ENCODE data around the gene NUDT16L1. TPM values are rescaled to one million over a fixed set of nuclear protein-coding genes. Genes with fewer than 3 reads are reported as not detected.
A peak's percentile ranks its signal among the peaks of the same experiment; 100 is the strongest.

NUDT16L1 gene
- total and polyA plus RNA-seq, 2 of the 13 experiments (the other 11 are each of a cell fraction or from before 2014, with no cell fraction given) = 28.0 to 40.5 TPM

DNA sequence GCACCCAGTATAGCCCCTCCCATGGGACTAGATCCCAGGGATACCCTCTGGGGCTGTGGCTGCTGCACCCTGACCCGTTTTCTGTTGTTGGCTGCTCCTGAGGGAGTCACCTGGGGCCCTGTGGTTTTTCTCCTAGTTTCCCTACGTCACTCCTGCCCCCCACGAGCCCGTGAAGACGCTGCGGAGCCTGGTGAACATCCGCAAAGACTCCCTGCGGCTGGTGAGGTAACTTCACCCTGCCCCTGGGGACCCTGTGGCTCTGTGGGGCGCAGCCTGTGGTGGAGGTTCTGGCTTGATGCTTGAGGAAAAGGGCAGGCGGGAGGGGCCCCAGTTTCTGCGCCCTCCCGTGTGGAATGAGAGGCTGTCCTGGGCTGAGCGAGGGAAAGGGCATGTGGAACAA is 41.5 kb upstream of the NUDT16L1 start (continued):
- TF ChIP-seq, protein P1, sequence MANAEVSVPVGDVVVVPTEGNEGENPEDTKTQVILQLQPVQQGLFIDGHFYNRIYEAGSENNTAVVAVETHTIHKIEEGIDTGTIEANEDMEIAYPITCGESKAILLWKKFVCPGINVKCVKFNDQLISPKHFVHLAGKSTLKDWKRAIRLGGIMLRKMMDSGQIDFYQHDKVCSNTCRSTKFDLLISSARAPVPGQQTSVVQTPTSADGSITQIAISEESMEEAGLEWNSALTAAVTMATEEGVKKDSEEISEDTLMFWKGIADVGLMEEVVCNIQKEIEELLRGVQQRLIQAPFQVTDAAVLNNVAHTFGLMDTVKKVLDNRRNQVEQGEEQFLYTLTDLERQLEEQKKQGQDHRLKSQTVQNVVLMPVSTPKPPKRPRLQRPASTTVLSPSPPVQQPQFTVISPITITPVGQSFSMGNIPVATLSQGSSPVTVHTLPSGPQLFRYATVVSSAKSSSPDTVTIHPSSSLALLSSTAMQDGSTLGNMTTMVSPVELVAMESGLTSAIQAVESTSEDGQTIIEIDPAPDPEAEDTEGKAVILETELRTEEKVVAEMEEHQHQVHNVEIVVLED (CRISPR knock-in tag; IDR thresholded peaks at IDR 0.05; ENCODE audit: borderline replicate concordance) = no peak
- TF ChIP-seq ZNF792 (CRISPR knock-in tag; IDR thresholded peaks at IDR 0.05) = no peak
- TF ChIP-seq, protein P2, sequence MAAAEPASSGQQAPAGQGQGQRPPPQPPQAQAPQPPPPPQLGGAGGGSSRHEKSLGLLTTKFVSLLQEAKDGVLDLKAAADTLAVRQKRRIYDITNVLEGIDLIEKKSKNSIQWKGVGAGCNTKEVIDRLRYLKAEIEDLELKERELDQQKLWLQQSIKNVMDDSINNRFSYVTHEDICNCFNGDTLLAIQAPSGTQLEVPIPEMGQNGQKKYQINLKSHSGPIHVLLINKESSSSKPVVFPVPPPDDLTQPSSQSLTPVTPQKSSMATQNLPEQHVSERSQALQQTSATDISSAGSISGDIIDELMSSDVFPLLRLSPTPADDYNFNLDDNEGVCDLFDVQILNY (CRISPR knock-in tag; conservative IDR thresholded peaks at IDR 0.05) = no peak
- TF ChIP-seq MEIS2 (CRISPR knock-in tag; IDR thresholded peaks at IDR 0.05) = no peak
- TF ChIP-seq RAD21 (CRISPR knock-in tag; IDR thresholded peaks at IDR 0.05) = no peak
- TF ChIP-seq ZMYM4 (CRISPR knock-in tag; IDR thresholded peaks at IDR 0.05) = no peak

DNA sequence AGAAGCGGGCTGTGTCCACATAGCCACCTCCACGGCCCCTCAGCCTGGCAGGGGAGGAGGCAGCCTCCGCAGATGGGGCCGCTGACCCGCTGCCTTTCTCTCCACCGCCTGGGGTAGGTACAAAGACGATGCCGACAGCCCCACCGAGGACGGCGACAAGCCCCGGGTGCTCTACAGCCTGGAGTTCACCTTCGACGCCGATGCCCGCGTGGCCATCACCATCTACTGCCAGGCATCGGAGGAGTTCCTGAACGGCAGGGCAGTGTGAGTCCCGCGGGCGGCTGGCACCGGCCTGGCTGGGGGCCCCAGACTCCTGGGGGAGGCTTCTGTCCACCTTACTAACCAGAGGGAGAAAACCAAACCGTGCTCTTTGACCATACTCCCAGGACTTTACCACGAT is 40.8 kb upstream of the NUDT16L1 start:
- H4K20me1 ChIP-seq (ENCODE audit: insufficient read depth, low read length) = no peaks in the 10 kb centered on the region
- H3K4me3 ChIP-seq (replicated peaks in 1 of 3; ENCODE audit: insufficient read depth in 1 of 3, low read depth in 2 of 3, low read length in 3 of 3) = no peak overlapping the region
- H2AFZ ChIP-seq (ENCODE audit: low read length) = no peak overlapping the region
- no TSS peak for BruUV-seq (replicated peaks)
- no peaks in the 10 kb centered on the region for H3K9me3 ChIP-seq (ENCODE audit: low read length)
- ATAC-seq (no peak), FAIRE-seq (no peak), DNase-seq (ENCODE audit: low spot score) (no peak)
- in situ Hi-C loops (cut with HindIII; ENCODE audit: extremely low pct_ligation_motif_present, low pct_unique_long_range_greater_than_20kb) (no loop called here), intact Hi-C loops (cut with micrococcal nuclease; ENCODE audit: unreplicated experiment) (no loop called here)
- peak overlapping the region; percentile 67 for H3K27ac ChIP-seq (ENCODE audit: extremely low read length, insufficient read depth, low read length)
- no peak overlapping the region for H3K9ac ChIP-seq (ENCODE audit: insufficient read depth, low read depth, low read length)
- no peaks in the 10 kb centered on the region for H3K27me3 ChIP-seq (ENCODE audit: control insufficient read depth in 1 of 2, insufficient read depth in 2 of 2, low read length in 2 of 2)
- H3K79me2 ChIP-seq (ENCODE audit: insufficient read depth, low read length) = peaks cover 11% of the 10 kb centered on the region
- CTCF ChIA-PET (ENCODE audit: low intra/inter-chr PET ratio, low total read pairs) = no interaction called here
- TF ChIP-seq, protein P3, sequence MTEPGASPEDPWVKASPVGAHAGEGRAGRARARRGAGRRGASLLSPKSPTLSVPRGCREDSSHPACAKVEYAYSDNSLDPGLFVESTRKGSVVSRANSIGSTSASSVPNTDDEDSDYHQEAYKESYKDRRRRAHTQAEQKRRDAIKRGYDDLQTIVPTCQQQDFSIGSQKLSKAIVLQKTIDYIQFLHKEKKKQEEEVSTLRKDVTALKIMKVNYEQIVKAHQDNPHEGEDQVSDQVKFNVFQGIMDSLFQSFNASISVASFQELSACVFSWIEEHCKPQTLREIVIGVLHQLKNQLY (CRISPR knock-in tag; IDR thresholded peaks at IDR 0.05) = no peak
- TF ChIP-seq AGO2 (optimal IDR thresholded peaks at IDR 0.05; ENCODE audit: low read depth, low read length) (peak; percentile 31), ZNF749 (CRISPR knock-in tag; IDR thresholded peaks at IDR 0.05; ENCODE audit: borderline replicate concordance) (no peak), MTA1 (CRISPR knock-in tag; IDR thresholded peaks at IDR 0.05; ENCODE audit: borderline replicate concordance) (no peak), ZBTB38 (CRISPR knock-in tag; IDR thresholded peaks at IDR 0.05) (peak; percentile 90), HNRNPL (IDR thresholded peaks at IDR 0.05; ENCODE audit: low read depth, low read length) (0 out of 2 replicates have a peak, but pooled peaks have one; percentile 30)
- TF ChIP-seq, protein P4, sequence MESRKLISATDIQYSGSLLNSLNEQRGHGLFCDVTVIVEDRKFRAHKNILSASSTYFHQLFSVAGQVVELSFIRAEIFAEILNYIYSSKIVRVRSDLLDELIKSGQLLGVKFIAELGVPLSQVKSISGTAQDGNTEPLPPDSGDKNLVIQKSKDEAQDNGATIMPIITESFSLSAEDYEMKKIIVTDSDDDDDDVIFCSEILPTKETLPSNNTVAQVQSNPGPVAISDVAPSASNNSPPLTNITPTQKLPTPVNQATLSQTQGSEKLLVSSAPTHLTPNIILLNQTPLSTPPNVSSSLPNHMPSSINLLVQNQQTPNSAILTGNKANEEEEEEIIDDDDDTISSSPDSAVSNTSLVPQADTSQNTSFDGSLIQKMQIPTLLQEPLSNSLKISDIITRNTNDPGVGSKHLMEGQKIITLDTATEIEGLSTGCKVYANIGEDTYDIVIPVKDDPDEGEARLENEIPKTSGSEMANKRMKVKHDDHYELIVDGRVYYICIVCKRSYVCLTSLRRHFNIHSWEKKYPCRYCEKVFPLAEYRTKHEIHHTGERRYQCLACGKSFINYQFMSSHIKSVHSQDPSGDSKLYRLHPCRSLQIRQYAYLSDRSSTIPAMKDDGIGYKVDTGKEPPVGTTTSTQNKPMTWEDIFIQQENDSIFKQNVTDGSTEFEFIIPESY (CRISPR knock-in tag; IDR thresholded peaks at IDR 0.05) = 0 out of 2 replicates have a peak, but pooled peaks have one; percentile 6
- TF ChIP-seq, protein P5, sequence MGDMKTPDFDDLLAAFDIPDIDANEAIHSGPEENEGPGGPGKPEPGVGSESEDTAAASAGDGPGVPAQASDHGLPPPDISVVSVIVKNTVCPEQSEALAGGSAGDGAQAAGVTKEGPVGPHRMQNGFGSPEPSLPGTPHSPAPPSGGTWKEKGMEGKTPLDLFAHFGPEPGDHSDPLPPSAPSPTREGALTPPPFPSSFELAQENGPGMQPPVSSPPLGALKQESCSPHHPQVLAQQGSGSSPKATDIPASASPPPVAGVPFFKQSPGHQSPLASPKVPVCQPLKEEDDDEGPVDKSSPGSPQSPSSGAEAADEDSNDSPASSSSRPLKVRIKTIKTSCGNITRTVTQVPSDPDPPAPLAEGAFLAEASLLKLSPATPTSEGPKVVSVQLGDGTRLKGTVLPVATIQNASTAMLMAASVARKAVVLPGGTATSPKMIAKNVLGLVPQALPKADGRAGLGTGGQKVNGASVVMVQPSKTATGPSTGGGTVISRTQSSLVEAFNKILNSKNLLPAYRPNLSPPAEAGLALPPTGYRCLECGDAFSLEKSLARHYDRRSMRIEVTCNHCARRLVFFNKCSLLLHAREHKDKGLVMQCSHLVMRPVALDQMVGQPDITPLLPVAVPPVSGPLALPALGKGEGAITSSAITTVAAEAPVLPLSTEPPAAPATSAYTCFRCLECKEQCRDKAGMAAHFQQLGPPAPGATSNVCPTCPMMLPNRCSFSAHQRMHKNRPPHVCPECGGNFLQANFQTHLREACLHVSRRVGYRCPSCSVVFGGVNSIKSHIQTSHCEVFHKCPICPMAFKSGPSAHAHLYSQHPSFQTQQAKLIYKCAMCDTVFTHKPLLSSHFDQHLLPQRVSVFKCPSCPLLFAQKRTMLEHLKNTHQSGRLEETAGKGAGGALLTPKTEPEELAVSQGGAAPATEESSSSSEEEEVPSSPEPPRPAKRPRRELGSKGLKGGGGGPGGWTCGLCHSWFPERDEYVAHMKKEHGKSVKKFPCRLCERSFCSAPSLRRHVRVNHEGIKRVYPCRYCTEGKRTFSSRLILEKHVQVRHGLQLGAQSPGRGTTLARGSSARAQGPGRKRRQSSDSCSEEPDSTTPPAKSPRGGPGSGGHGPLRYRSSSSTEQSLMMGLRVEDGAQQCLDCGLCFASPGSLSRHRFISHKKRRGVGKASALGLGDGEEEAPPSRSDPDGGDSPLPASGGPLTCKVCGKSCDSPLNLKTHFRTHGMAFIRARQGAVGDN (CRISPR knock-in tag; IDR thresholded peaks at IDR 0.05) = 0 out of 2 replicates have a peak, but pooled peaks have one; percentile 23
- no peak overlapping the region for H3K4me2 ChIP-seq (ENCODE audit: low read depth, low read length)
- POLR2A ChIA-PET = interaction anchor here (1.0 to 1.4 kb wide), 2 partner anchors 36 to 38 kb away, joined by 3 read pairs; no protein-coding TSS in a partner anchor
- 95% methylated on average over 12 of the region's 25 CpGs for WGBS (ENCODE audit: low lambda C conversion rate)
- H3K36me3 ChIP-seq (replicated peaks in 1 of 2; ENCODE audit: control insufficient read depth in 1 of 2, insufficient read depth in 2 of 2, low read length in 2 of 2) = peaks cover 30 to 47% of the 10 kb centered on the region in 2 experiments; a peak in 4 of 5 replicates
- H3K4me1 ChIP-seq (ENCODE audit: insufficient read depth, low read length) = peaks cover 52% of the 10 kb centered on the region

All from HepG2 (cell line).